Astrocyte (in vitro differentiated cells and primary cell): ENCODE results near the gene CLNK. TPM values are rescaled to one million over a fixed set of nuclear protein-coding genes. Genes with fewer than 3 reads are reported as not detected.

ENCODE experiments used
- DNase-seq: peaks from one replicate; pipeline ENCODE4 v3.0.0-alpha.2; 2010; ENCODE audit warnings: low read depth
- FAIRE-seq: peaks from 2 replicates; lab custom pipeline; 2011; peaks lifted over from hg19 to GRCh38; lab: Jason Lieb, UNC
- H2AFZ ChIP-seq: 2 replicates; pipeline ENCODE4 v1.6.0; 2012; ENCODE audit warnings: low read depth, low read length, inconsistent platforms
- H3K27ac ChIP-seq: 2 replicates; pipeline ENCODE4 v1.5.1; 2011; ENCODE audit warnings: low read depth, low read length, inconsistent platforms
- H3K27me3 ChIP-seq: 2 replicates; pipeline ENCODE4 v1.6.0; 2011; ENCODE audit warnings: low read length, inconsistent platforms; ENCODE audit not compliant: insufficient read depth
- H3K36me3 ChIP-seq: 2 replicates; pipeline ENCODE4 v1.5.1; 2011; ENCODE audit warnings: low read length, inconsistent platforms; ENCODE audit not compliant: insufficient read depth
- H3K4me1 ChIP-seq: 2 replicates; pipeline ENCODE4 v1.5.1; 2011; ENCODE audit warnings: low read length, inconsistent platforms; ENCODE audit not compliant: insufficient read depth
- H3K4me2 ChIP-seq: 2 replicates; pipeline ENCODE4 v1.6.0; 2012; ENCODE audit warnings: low read length, inconsistent platforms
- H3K4me3 ChIP-seq: 2 replicates; pipeline ENCODE4 v1.5.1; 2011; ENCODE audit warnings: low read depth, mild to moderate bottlenecking, low read length, inconsistent platforms; ENCODE audit not compliant: insufficient read depth
- H3K79me2 ChIP-seq: 2 replicates; pipeline ENCODE4 v1.6.0; 2012; ENCODE audit warnings: mild to moderate bottlenecking, low read length, inconsistent platforms; ENCODE audit not compliant: insufficient read depth
- H3K9ac ChIP-seq: 2 replicates; pipeline ENCODE4 v1.6.0; 2012; ENCODE audit warnings: mild to moderate bottlenecking, low read length, inconsistent platforms
- H3K9me3 ChIP-seq: 2 replicates; pipeline ENCODE4 v1.5.1; 2012; ENCODE audit warnings: low read depth, mild to moderate bottlenecking, low read length, inconsistent platforms; ENCODE audit not compliant: insufficient read depth
- H4K20me1 ChIP-seq: 2 replicates; pipeline ENCODE4 v1.6.0; 2012; ENCODE audit warnings: low read length, inconsistent platforms; ENCODE audit not compliant: insufficient read depth
- H3K27ac Mint-ChIP-seq: one replicate; pipeline ENCODE4 v1.8.0; 2021; ENCODE audit warnings: mild to moderate bottlenecking, mixed read lengths; ENCODE audit not compliant: unreplicated experiment
- H3K27me3 Mint-ChIP-seq: one replicate; pipeline ENCODE4 v1.8.0; 2021; ENCODE audit warnings: low read depth, mixed read lengths; ENCODE audit not compliant: unreplicated experiment
- H3K36me3 Mint-ChIP-seq: one replicate; pipeline ENCODE4 v1.8.0; 2021; ENCODE audit warnings: low read depth, mixed read lengths; ENCODE audit not compliant: unreplicated experiment
- H3K4me1 Mint-ChIP-seq: one replicate; pipeline ENCODE4 v1.8.0; 2021; ENCODE audit warnings: low read depth, mixed read lengths; ENCODE audit not compliant: unreplicated experiment
- H3K4me3 Mint-ChIP-seq: one replicate; pipeline ENCODE4 v1.8.0; 2021; ENCODE audit warnings: mild to moderate bottlenecking, moderate library complexity, mixed read lengths; ENCODE audit not compliant: unreplicated experiment
- H3K9me3 Mint-ChIP-seq: one replicate; pipeline ENCODE4 v1.8.0; 2021; ENCODE audit warnings: mild to moderate bottlenecking, mixed read lengths; ENCODE audit not compliant: unreplicated experiment
- EZH2 ChIP-seq: IDR thresholded peaks from 2 replicates; pipeline ENCODE4 v1.6.1; 2012; ENCODE audit warnings: mild to moderate bottlenecking, low read length, inconsistent platforms; ENCODE audit not compliant: insufficient read depth
- total RNA-seq: library from RNA; stranded (reverse); gene quantifications from 2 replicates; pipeline ENCODE4 v1.2.1, GENCODE V29; 2021
- TF ChIP-seq, protein P1 (sequence below): IDR thresholded peaks from 2 replicates; pipeline ENCODE4 v1.5.1; 2011; ENCODE audit warnings: low read depth, mild to moderate bottlenecking, inconsistent platforms, low read length, moderate library complexity; ENCODE audit not compliant: insufficient read depth

CLNK gene
- total RNA-seq, 1 donor from 2014 or later, result not detected

DNA sequence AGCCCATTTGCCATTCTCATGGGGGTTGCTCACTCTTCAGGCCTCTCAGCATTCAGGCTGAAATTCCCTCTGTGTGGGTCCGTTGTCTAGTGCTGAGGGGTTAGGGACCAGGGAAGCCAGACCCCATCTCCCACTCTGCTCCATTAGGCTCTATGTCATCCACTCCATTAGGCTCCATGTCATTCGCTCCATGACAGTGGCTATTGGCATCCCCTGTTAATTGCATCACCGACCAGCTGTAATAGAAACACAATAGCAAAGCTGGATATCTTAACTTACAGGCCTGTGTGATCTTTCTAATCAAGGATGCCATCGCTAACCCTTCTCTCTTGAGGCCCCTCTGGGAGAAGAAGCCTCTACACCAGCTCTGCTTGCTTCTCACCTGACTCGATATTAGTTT, 201.7 kb downstream of the CLNK start:
- no peaks in the 10 kb centered on the region for H3K27me3 Mint-ChIP-seq
- H2AFZ ChIP-seq, result no peak overlapping the region
- no peak for FAIRE-seq
- H3K79me2 ChIP-seq, result no peaks in the 10 kb centered on the region
- H3K27me3 ChIP-seq, result no peaks in the 10 kb centered on the region
- H3K4me2 ChIP-seq, result no peak overlapping the region
- no peak overlapping the region for H3K9ac ChIP-seq
- no peaks in the 10 kb centered on the region for H3K4me1 ChIP-seq
- H3K36me3 Mint-ChIP-seq, result no peaks in the 10 kb centered on the region
- no peaks in the 10 kb centered on the region for H3K36me3 ChIP-seq
- no peak overlapping the region for H3K27ac Mint-ChIP-seq
- peaks cover 3% of the 10 kb centered on the region for H3K4me1 Mint-ChIP-seq
- TF ChIP-seq, protein P1, sequence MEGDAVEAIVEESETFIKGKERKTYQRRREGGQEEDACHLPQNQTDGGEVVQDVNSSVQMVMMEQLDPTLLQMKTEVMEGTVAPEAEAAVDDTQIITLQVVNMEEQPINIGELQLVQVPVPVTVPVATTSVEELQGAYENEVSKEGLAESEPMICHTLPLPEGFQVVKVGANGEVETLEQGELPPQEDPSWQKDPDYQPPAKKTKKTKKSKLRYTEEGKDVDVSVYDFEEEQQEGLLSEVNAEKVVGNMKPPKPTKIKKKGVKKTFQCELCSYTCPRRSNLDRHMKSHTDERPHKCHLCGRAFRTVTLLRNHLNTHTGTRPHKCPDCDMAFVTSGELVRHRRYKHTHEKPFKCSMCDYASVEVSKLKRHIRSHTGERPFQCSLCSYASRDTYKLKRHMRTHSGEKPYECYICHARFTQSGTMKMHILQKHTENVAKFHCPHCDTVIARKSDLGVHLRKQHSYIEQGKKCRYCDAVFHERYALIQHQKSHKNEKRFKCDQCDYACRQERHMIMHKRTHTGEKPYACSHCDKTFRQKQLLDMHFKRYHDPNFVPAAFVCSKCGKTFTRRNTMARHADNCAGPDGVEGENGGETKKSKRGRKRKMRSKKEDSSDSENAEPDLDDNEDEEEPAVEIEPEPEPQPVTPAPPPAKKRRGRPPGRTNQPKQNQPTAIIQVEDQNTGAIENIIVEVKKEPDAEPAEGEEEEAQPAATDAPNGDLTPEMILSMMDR, result no peak
- no peak for TF ChIP-seq EZH2
- no peaks in the 10 kb centered on the region for H3K9me3 Mint-ChIP-seq
- H4K20me1 ChIP-seq, result no peaks in the 10 kb centered on the region
- no peak overlapping the region for H3K4me3 Mint-ChIP-seq
- no peak overlapping the region for H3K27ac ChIP-seq
- DNase-seq, result no peak
- H3K9me3 ChIP-seq, result no peaks in the 10 kb centered on the region
- no peak overlapping the region for H3K4me3 ChIP-seq

DNA sequence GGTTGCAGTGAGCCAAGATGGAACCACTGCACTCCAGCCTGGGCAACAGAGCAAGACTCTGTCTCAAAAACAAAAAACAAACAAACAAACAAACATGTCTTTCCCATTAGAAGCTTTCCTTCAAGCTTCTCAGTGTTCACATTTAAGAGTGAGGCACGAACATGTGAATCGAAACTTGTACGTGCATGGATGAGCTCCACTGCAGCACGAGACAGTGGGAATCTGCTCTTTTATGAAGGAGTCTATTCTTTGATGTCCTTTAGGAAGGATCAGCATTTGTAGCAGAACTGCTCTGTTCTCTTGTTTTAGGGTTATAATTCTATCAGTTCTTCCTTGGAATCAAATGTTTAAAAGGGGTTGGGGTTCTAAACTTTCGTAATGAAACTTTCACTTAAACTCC, 204.0 kb downstream of the CLNK start:
- no peak for DNase-seq
- H2AFZ ChIP-seq, result no peak overlapping the region
- Mint-ChIP-seq H3K4me3 (no peak overlapping the region), H3K27me3 (no peaks in the 10 kb centered on the region), H3K27ac (no peak overlapping the region), H3K36me3 (no peaks in the 10 kb centered on the region), H3K9me3 (no peaks in the 10 kb centered on the region), H3K4me1 (no peaks in the 10 kb centered on the region)
- FAIRE-seq, result no peak
- no peak overlapping the region for H3K9ac ChIP-seq
- no peaks in the 10 kb centered on the region for H3K36me3 ChIP-seq
- no peak overlapping the region for H3K4me3 ChIP-seq
- no peak overlapping the region for H3K4me2 ChIP-seq
- H3K4me1 ChIP-seq, result no peaks in the 10 kb centered on the region
- H3K27me3 ChIP-seq, result no peaks in the 10 kb centered on the region
- no peak overlapping the region for H3K27ac ChIP-seq
- H3K9me3 ChIP-seq, result no peaks in the 10 kb centered on the region
- no peak for TF ChIP-seq EZH2
- TF ChIP-seq, protein P1, result no peak
- no peaks in the 10 kb centered on the region for H4K20me1 ChIP-seq
- H3K79me2 ChIP-seq, result no peaks in the 10 kb centered on the region

DNA sequence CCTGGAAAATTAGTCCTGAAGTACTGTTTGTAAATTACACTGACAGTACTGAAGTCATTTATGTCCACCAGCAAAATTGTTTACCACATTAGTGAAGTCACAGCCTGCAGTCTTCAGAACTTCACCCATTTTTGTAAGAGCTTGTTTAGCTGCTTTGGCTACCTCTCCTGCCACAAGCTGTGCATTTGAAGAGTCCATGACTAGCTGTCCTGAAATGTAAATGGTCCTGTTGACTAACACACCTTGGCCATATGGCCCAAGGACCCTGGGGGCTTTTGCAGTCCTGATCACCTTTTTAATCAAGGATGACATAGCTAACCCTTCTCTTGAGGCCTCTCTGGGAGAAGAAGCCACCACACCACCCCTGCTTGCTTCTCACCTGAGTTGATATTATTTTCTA, 205.9 kb downstream of the CLNK start:
- H3K9ac ChIP-seq, result no peak overlapping the region
- TF ChIP-seq, protein P1, result no peak
- no peak for TF ChIP-seq EZH2
- Mint-ChIP-seq H3K4me1 (no peaks in the 10 kb centered on the region), H3K27me3 (no peaks in the 10 kb centered on the region), H3K27ac (no peak overlapping the region), H3K9me3 (no peaks in the 10 kb centered on the region), H3K4me3 (no peak overlapping the region), H3K36me3 (no peaks in the 10 kb centered on the region)
- H3K9me3 ChIP-seq, result no peaks in the 10 kb centered on the region
- H4K20me1 ChIP-seq, result no peaks in the 10 kb centered on the region
- no peak overlapping the region for H3K4me2 ChIP-seq
- no peak overlapping the region for H3K27ac ChIP-seq
- DNase-seq (no peak), FAIRE-seq (no peak)
- H3K79me2 ChIP-seq, result no peaks in the 10 kb centered on the region
- no peak overlapping the region for H2AFZ ChIP-seq
- H3K27me3 ChIP-seq, result no peaks in the 10 kb centered on the region
- no peaks in the 10 kb centered on the region for H3K4me1 ChIP-seq
- no peaks in the 10 kb centered on the region for H3K36me3 ChIP-seq
- H3K4me3 ChIP-seq, result no peak overlapping the region
